H1 (cell line): ENCODE data around the gene L3MBTL4. TPM values are rescaled to one million over a fixed set of nuclear protein-coding genes. Genes with fewer than 3 reads are reported as not detected.

Experiments
- CTCF ChIA-PET: fragments of 300-600 bp; sonication (Branson Sonifier 250); formaldehyde crosslinking; loops from one replicate; lab custom pipeline; 2021; ENCODE audit not compliant: partially characterized antibody; lab: Charles Lee
- POLR2A ChIA-PET: fragments of 300-600 bp; sonication (Branson Sonifier 250); formaldehyde crosslinking; loops from one replicate; lab custom pipeline; 2021; ENCODE audit warnings: inconsistent platforms; ENCODE audit not compliant: partially characterized antibody; lab: Charles Lee
- DNase-seq, 2 experiments: peaks; one replicate each; pipeline versions ENCODE4 v3.0.0 to v3.0.0-alpha.2; 2010 to 2022; ENCODE audit warnings: low spot score in 2 of 2, low read depth in 1 of 2, mixed read lengths in 1 of 2
- FAIRE-seq: peaks from 2 replicates; lab custom pipeline; 2011; peaks lifted over from hg19 to GRCh38; lab: Jason Lieb, UNC
- H2AFZ ChIP-seq: 2 replicates; pipeline ENCODE4 v1.8.1; 2012; ENCODE audit warnings: low read length, inconsistent platforms
- H2AK5ac ChIP-seq: 2 replicates; pipeline ENCODE4 v1.6.1; 2013; ENCODE audit warnings: low read depth, low read length
- H2BK120ac ChIP-seq: replicated peaks from 2 replicates; pipeline ENCODE3; 2013; ENCODE audit warnings: low read depth, low read length, inconsistent platforms
- H2BK12ac ChIP-seq: 2 replicates; pipeline ENCODE4 v1.6.1; 2013; ENCODE audit warnings: low read depth, low read length
- H2BK15ac ChIP-seq: 2 replicates; pipeline ENCODE4 v1.6.1; 2013; ENCODE audit warnings: low read length
- H2BK20ac ChIP-seq: 2 replicates; pipeline ENCODE4 v1.6.1; 2013; ENCODE audit warnings: low read length
- H2BK5ac ChIP-seq: 2 replicates; pipeline ENCODE4 v1.6.1; 2013; ENCODE audit warnings: low read depth, low read length
- H3K14ac ChIP-seq: 2 replicates; pipeline ENCODE4 v1.6.1; 2013; ENCODE audit warnings: inconsistent platforms; ENCODE audit not compliant: insufficient read length
- H3K18ac ChIP-seq: 2 replicates; pipeline ENCODE4 v1.6.1; 2013; ENCODE audit warnings: low read length; ENCODE audit errors: extremely low read depth
- H3K23ac ChIP-seq: 2 replicates; pipeline ENCODE4 v1.6.1; 2013; ENCODE audit warnings: inconsistent platforms; ENCODE audit not compliant: insufficient read length
- H3K23me2 ChIP-seq: 2 replicates; pipeline ENCODE4 v1.6.1; 2013; ENCODE audit warnings: low read depth, low read length
- H3K27ac ChIP-seq: 2 replicates; pipeline ENCODE4 v1.6.1; 2011; ENCODE audit warnings: low read depth, low read length, inconsistent platforms
- H3K27me3 ChIP-seq, 4 experiments: replicated peaks in 1 of 4; 1 replicate in 1 of 4; 2 replicates in 3 of 4; pipeline versions ENCODE4 v1.6.1 to v1.8.1; 2011 to 2013; ENCODE audit warnings: low read length in 3 of 4, mild to moderate bottlenecking in 3 of 4, inconsistent platforms in 2 of 4, mixed read lengths in 2 of 4, moderate library complexity in 1 of 4; ENCODE audit not compliant: control insufficient read depth in 3 of 4, insufficient read depth in 3 of 4; ENCODE audit errors: extremely low read depth in 1 of 4
- H3K36me3 ChIP-seq, 4 experiments: 2 replicates each; pipeline versions ENCODE4 v1.6.1 to v1.8.1; 2011 to 2013; ENCODE audit warnings: mild to moderate bottlenecking in 4 of 4, low read length in 3 of 4, moderate library complexity in 2 of 4, control low read depth in 1 of 4, inconsistent platforms in 1 of 4; ENCODE audit not compliant: insufficient read depth in 4 of 4, control insufficient read depth in 2 of 4
- H3K4ac ChIP-seq: replicated peaks from 2 replicates; pipeline ENCODE3; 2013; ENCODE audit warnings: low read length, low read depth, mixed read lengths, inconsistent platforms; ENCODE audit not compliant: insufficient read length
- H3K4me1 ChIP-seq, 4 experiments: replicated peaks in 1 of 4; 1 replicate in 1 of 4; 2 replicates in 3 of 4; pipeline versions ENCODE4 v1.6.1 to v1.8.1; 2011 to 2013; ENCODE audit warnings: low read length in 3 of 4, inconsistent platforms in 2 of 4, mixed read lengths in 1 of 4; ENCODE audit not compliant: insufficient read depth in 4 of 4, control insufficient read depth in 3 of 4
- H3K4me2 ChIP-seq, 2 experiments: 2 replicates each; pipeline versions ENCODE4 v1.6.1 to v1.8.1; 2011 to 2013; ENCODE audit warnings: low read depth in 2 of 2, low read length in 2 of 2, control low read depth in 1 of 2, inconsistent platforms in 1 of 2, mild to moderate bottlenecking in 1 of 2; ENCODE audit not compliant: insufficient read depth in 1 of 2
- H3K4me3 ChIP-seq, 4 experiments: fragments of 200-600, 300-600 bp in 1 of 4; sonication (generic), shearing (Covaris generic), sonication (Bioruptor Twin) in 1 of 4; 2 replicates each; pipeline versions ENCODE4 v1.5.1 to v1.8.1; 2011 to 2016; ENCODE audit warnings: low read length in 4 of 4, low read depth in 3 of 4, control low read depth in 2 of 4, inconsistent platforms in 2 of 4, mild to moderate bottlenecking in 2 of 4, mixed read lengths in 1 of 4, moderate library complexity in 1 of 4; ENCODE audit not compliant: insufficient read depth in 2 of 4; ENCODE audit errors: extremely low read depth in 1 of 4
- H3K56ac ChIP-seq: replicated peaks from 2 replicates; pipeline ENCODE3; 2013; ENCODE audit warnings: low read depth, mild to moderate bottlenecking, mixed read lengths, low read length, inconsistent platforms; ENCODE audit not compliant: insufficient read length
- H3K79me1 ChIP-seq: 2 replicates; pipeline ENCODE4 v1.6.1; 2013; ENCODE audit warnings: low read depth, low read length, control low read depth
- H3K79me2 ChIP-seq, 2 experiments: 2 replicates each; pipeline versions ENCODE4 v1.6.1 to v1.8.1; 2012 to 2013; ENCODE audit warnings: low read length in 2 of 2, mild to moderate bottlenecking in 2 of 2, inconsistent platforms in 1 of 2; ENCODE audit not compliant: insufficient read depth in 2 of 2, control insufficient read depth in 1 of 2
- H3K9ac ChIP-seq, 4 experiments: replicated peaks in 1 of 4; 1 replicate in 1 of 4; 2 replicates in 3 of 4; pipeline versions ENCODE4 v1.6.1 to v1.8.1; 2011 to 2013; ENCODE audit warnings: low read depth in 3 of 4, low read length in 3 of 4, control low read depth in 2 of 4, mild to moderate bottlenecking in 2 of 4, moderate library complexity in 2 of 4, inconsistent platforms in 1 of 4; ENCODE audit errors: extremely low read depth in 1 of 4
- H3K9me3 ChIP-seq, 2 experiments: 2 replicates each; pipeline versions ENCODE4 v1.6.1 to v1.8.1; 2012 to 2013; ENCODE audit warnings: mild to moderate bottlenecking in 2 of 2, moderate library complexity in 2 of 2, control low read depth in 1 of 2, inconsistent platforms in 1 of 2, low read depth in 1 of 2, low read length in 1 of 2, mixed read lengths in 1 of 2; ENCODE audit not compliant: insufficient read depth in 2 of 2
- H4K20me1 ChIP-seq, 2 experiments: replicated peaks in 1 of 2; 2 replicates each; pipeline versions ENCODE3 to v1.8.1; 2011 to 2013; ENCODE audit warnings: inconsistent platforms in 2 of 2, low read length in 2 of 2, mild to moderate bottlenecking in 1 of 2; ENCODE audit not compliant: insufficient read depth in 2 of 2, control insufficient read depth in 1 of 2
- H4K5ac ChIP-seq: 2 replicates; pipeline ENCODE4 v1.6.1; 2013; ENCODE audit warnings: low read length, low read depth, mixed read lengths, inconsistent platforms; ENCODE audit not compliant: insufficient read length
- H4K8ac ChIP-seq: 2 replicates; pipeline ENCODE4 v1.8.0; 2013; ENCODE audit warnings: mild to moderate bottlenecking, moderate library complexity, low read length, inconsistent platforms; ENCODE audit not compliant: insufficient read depth; ENCODE audit errors: extremely low read depth
- H4K91ac ChIP-seq: replicated peaks from 2 replicates; pipeline ENCODE3; 2013; ENCODE audit warnings: low read length, mixed read lengths, inconsistent platforms; ENCODE audit not compliant: insufficient read length
- BACH1 ChIP-seq: IDR thresholded peaks from 2 replicates; pipeline ENCODE4 v1.6.1; 2012; ENCODE audit warnings: low read length, improper control_type of control experiment
- BCL11A ChIP-seq, 2 experiments: IDR thresholded peaks; one replicate each; pipeline ENCODE4 v1.6.1; 2011; ENCODE audit warnings: low read depth in 2 of 2, low read length in 2 of 2, mild to moderate bottlenecking in 2 of 2
- FOSL1 ChIP-seq: IDR thresholded peaks from 2 replicates; pipeline ENCODE4 v1.6.1; 2011; ENCODE audit warnings: mild to moderate bottlenecking, low read depth, low read length, moderate library complexity; ENCODE audit not compliant: insufficient read depth
- PHF8 ChIP-seq: fragments of 200-600 bp; sonication (generic); conservative IDR thresholded peaks from 2 replicates; pipeline ENCODE4 v1.7.1; 2012; ENCODE audit warnings: low read depth, mild to moderate bottlenecking, inconsistent platforms, low read length, moderate library complexity
- POLR2AphosphoS5 ChIP-seq: IDR thresholded peaks from 2 replicates; pipeline ENCODE4 v1.6.1; 2011; ENCODE audit warnings: low read depth, low read length
- RBBP5 ChIP-seq: IDR thresholded peaks from 2 replicates; pipeline ENCODE4 v1.7.1; 2012; ENCODE audit warnings: low read depth, mild to moderate bottlenecking, inconsistent platforms, low read length, moderate library complexity, borderline replicate concordance
- SIN3A ChIP-seq, 2 experiments: IDR thresholded peaks in 1 of 2; conservative IDR thresholded peaks in 1 of 2; 2 replicates each; pipeline ENCODE4 v1.6.1; 2011 to 2012; ENCODE audit warnings: low read length in 2 of 2, improper control_type of control experiment in 1 of 2, low read depth in 1 of 2, mild to moderate bottlenecking in 1 of 2
- SIX5 ChIP-seq: IDR thresholded peaks from 2 replicates; pipeline ENCODE4 v1.6.1; 2011; ENCODE audit warnings: mild to moderate bottlenecking, low read depth, low read length
- SP4 ChIP-seq: IDR thresholded peaks from 2 replicates; pipeline ENCODE4 v1.6.1; 2012; ENCODE audit warnings: low read length, inconsistent platforms
- SUZ12 ChIP-seq: fragments of 200-600 bp; sonication (generic); IDR thresholded peaks from 2 replicates; pipeline ENCODE4 v1.6.1; 2012; ENCODE audit warnings: mild to moderate bottlenecking, inconsistent platforms, low read length, moderate library complexity, mixed read lengths
- TCF12 ChIP-seq: IDR thresholded peaks from 2 replicates; pipeline ENCODE4 v1.6.1; 2011; ENCODE audit warnings: low read depth, mild to moderate bottlenecking, low read length
- WGBS, 2 experiments: shearing (Covaris generic) in 1 of 2; methylation state at CpG; one replicate each; pipeline versions ENCODE4 v1.1.6 to v1.1.7; 2013 to 2015; ENCODE audit warnings: low lambda C conversion rate in 2 of 2, mixed read lengths in 2 of 2, inconsistent platforms in 1 of 2, low coverage in 1 of 2, missing lambda C conversion rate in 1 of 2; ENCODE audit not compliant: insufficient replicate concordance in 2 of 2, insufficient coverage in 1 of 2, insufficient read length in 1 of 2; ENCODE audit errors: extremely low coverage in 1 of 2, missing lambda C conversion rate in 1 of 2; 5-methylcytosine and 5-hydroxymethylcytosine counted together
- polyA plus RNA-seq, 7 experiments: library from polyadenylated mRNA; depleted of rRNA in 3 of 7; stranded (reverse) in 5 of 7; unstranded in 2 of 7; fragments of >200 nt in 5 of 7; fragments of 200-250 nt in 2 of 7; gene quantifications; 1 replicate in 5 of 7; 2 replicates in 1 of 7; 4 replicates in 1 of 7; pipeline versions ENCODE4 v1.2.1 to v1.2.3, GENCODE V29; 2011 to 2013; ENCODE audit warnings: missing spikeins in 2 of 7, mixed read lengths in 2 of 7
- total RNA-seq: library from RNA; stranded (reverse); fragmentation: NEBNext Ultra II Directional; extraction: Animal tissue kit (Norgen Biotek cat#: 25700); gene quantifications from 2 replicates; pipeline ENCODE4 v1.2.1, GENCODE V29; 2021
- TF ChIP-seq, protein P1 (sequence below): IDR thresholded peaks from 2 replicates; pipeline ENCODE4 v1.6.1; 2011; ENCODE audit warnings: low read depth, mild to moderate bottlenecking, low read length; ENCODE audit not compliant: insufficient read depth

L3MBTL4 gene
- total and polyA plus RNA-seq, 2 of the 8 experiments (the other 6 are each of a cell fraction or from before 2014, with no cell fraction given): 1.0 to 2.1 TPM

DNA sequence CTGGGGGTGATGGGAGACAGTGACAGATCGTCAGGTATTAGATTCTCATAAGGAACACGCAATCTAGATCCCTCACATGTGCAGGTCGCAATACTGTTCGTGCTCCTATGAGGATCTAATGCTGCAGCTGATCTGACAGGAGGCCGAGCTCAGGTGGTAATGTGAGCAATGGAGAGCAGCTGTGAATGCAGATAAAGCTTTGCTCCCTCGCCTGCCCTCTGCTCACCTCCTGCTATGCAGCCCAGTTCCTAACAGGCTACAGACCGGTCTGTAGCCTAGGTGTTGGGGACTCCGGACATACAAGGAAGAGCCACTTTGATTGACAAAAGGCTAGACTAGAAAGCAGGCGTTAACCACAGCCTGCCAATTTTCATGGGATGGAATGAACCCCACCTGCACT, 335.8 kb downstream of the L3MBTL4 start:
- no peaks in the 10 kb centered on the region for H3K23me2 ChIP-seq
- H2BK120ac ChIP-seq: no peak overlapping the region
- no peak overlapping the region for H3K4me3 ChIP-seq
- no peak overlapping the region for H2BK20ac ChIP-seq
- no peaks in the 10 kb centered on the region for H3K79me1 ChIP-seq
- no peak overlapping the region for H4K8ac ChIP-seq
- H3K14ac ChIP-seq: no peak overlapping the region
- no peak overlapping the region for H4K5ac ChIP-seq
- no peak overlapping the region for H2AK5ac ChIP-seq
- no peak overlapping the region for H3K18ac ChIP-seq
- H2BK15ac ChIP-seq: no peak overlapping the region
- WGBS, 2 experiments: 94% methylated on average over 9 of the region's 9 CpGs; no CpG with 5 or more reads in 1 of the 2 experiments
- H3K9me3 ChIP-seq: no peaks in the 10 kb centered on the region
- no peak overlapping the region for H3K4me2 ChIP-seq
- no peaks in the 10 kb centered on the region for H3K36me3 ChIP-seq
- no peak overlapping the region for H4K91ac ChIP-seq
- no peaks in the 10 kb centered on the region for H3K79me2 ChIP-seq
- FAIRE-seq (no peak), DNase-seq (no peak)
- H3K4ac ChIP-seq: no peak overlapping the region
- CTCF ChIA-PET: no interaction called here
- no peak overlapping the region for H3K56ac ChIP-seq
- no peak overlapping the region for H3K23ac ChIP-seq
- H2AFZ ChIP-seq: no peak overlapping the region
- POLR2A ChIA-PET: no interaction called here
- no peaks in the 10 kb centered on the region for H4K20me1 ChIP-seq
- H2BK5ac ChIP-seq: no peak overlapping the region
- no peak overlapping the region for H3K9ac ChIP-seq
- no peak overlapping the region for H2BK12ac ChIP-seq
- no peaks in the 10 kb centered on the region for H3K4me1 ChIP-seq
- no peaks in the 10 kb centered on the region for H3K27me3 ChIP-seq
- H3K27ac ChIP-seq: no peak overlapping the region
- TF ChIP-seq FOSL1: no peak
- no peak for TF ChIP-seq BACH1
- no peak for TF ChIP-seq SIN3A (conservative IDR thresholded peaks at IDR 0.05 in 1 of 2, IDR thresholded peaks at IDR 0.05 in 1 of 2; ENCODE audit: low read depth in 1 of 2, low read length in 2 of 2)
- no peak for TF ChIP-seq TCF12
- no peak for TF ChIP-seq SUZ12
- no peak for TF ChIP-seq SIX5
- TF ChIP-seq, protein P1, sequence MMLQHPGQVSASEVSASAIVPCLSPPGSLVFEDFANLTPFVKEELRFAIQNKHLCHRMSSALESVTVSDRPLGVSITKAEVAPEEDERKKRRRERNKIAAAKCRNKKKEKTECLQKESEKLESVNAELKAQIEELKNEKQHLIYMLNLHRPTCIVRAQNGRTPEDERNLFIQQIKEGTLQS: no peak
- no peak for TF ChIP-seq SP4
- TF ChIP-seq BCL11A (IDR thresholded peaks at IDR 0.05; ENCODE audit: low read depth in 2 of 2, low read length in 2 of 2): no peak
- TF ChIP-seq PHF8: no peak
- no peak for TF ChIP-seq POLR2AphosphoS5
- TF ChIP-seq RBBP5: no peak
